Adipocyte (in vitro differentiated cells): ENCODE measurements around the gene PLEKHO1.

Source experiments
- DNase-seq: peaks from one replicate; pipeline ENCODE4 v3.0.0-alpha.2; 2015; ENCODE audit warnings: low read depth
- H3K27me3 ChIP-seq: replicated peaks from 2 replicates; pipeline ENCODE4 v1.7.0; 2013; ENCODE audit warnings: mild to moderate bottlenecking, low read length, moderate library complexity; ENCODE audit not compliant: control insufficient read depth, insufficient read depth
- H3K36me3 ChIP-seq: 2 replicates; pipeline ENCODE4 v1.7.0; 2013; ENCODE audit warnings: low read length, mild to moderate bottlenecking, moderate library complexity; ENCODE audit not compliant: control insufficient read depth, insufficient read depth, severe bottlenecking
- H3K4me1 ChIP-seq: 2 replicates; pipeline ENCODE4 v1.7.0; 2013; ENCODE audit warnings: mild to moderate bottlenecking, low read length, moderate library complexity; ENCODE audit not compliant: control insufficient read depth, insufficient read depth
- H3K4me3 ChIP-seq: 2 replicates; pipeline ENCODE4 v1.7.0; 2013; ENCODE audit warnings: mild to moderate bottlenecking, low read length, moderate library complexity
- H3K9ac ChIP-seq: 2 replicates; pipeline ENCODE4 v1.7.0; 2013; ENCODE audit warnings: mild to moderate bottlenecking, low read length, moderate library complexity
- H3K9me3 ChIP-seq: 2 replicates; pipeline ENCODE4 v1.7.0; 2013; ENCODE audit warnings: mild to moderate bottlenecking, low read length, moderate library complexity; ENCODE audit not compliant: control insufficient read depth

PLEKHO1 gene, protein sequence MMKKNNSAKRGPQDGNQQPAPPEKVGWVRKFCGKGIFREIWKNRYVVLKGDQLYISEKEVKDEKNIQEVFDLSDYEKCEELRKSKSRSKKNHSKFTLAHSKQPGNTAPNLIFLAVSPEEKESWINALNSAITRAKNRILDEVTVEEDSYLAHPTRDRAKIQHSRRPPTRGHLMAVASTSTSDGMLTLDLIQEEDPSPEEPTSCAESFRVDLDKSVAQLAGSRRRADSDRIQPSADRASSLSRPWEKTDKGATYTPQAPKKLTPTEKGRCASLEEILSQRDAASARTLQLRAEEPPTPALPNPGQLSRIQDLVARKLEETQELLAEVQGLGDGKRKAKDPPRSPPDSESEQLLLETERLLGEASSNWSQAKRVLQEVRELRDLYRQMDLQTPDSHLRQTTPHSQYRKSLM

DNA sequence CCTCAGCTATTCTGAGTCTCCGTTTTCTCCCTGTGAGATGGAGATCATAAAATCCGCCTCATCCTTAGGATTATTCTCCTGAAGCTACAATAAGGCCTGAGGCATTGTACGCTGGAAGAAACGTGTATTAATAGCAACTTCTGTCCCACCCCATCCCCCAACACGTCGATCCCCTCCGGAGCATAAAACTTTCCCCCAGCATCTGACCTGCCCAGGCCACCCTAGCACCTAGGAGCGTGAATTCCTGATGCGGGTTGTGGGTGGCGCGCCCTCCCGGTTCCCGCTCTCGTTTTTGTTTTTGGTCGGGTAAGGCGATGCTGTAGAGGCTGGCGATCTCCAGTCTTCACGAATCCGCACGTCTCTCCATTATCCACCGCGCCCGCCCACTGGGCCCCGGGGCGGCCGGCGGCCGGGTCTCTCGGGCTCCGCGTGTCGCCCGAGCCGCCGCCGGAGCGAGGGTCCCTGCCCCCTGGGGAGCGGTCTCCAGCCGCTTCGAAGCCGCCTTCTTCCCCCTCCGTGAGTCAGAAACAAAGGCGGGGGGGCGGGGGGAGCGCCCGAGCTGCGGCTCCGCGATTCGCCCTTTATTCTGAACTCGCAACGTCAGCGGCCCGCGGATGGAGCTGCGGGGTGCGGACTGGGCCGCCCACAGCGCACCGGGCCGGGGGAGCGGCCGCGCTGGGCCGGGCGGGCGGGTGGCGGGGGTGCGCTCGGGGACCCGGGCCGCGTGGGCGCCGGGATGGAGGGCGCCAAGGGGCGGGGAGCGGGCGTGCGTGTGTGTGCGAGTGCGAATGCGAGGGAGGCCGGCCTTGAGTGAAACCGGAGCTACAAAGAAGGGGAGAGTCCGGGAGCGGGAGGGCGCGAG is at the start of gene PLEKHO1:
Gene PLEKHO1, plus strand, starts transcription at position 646 of the 862 bp plus-strand sequence. CDS start 342 bp downstream, outside the sequence.
- H3K36me3 ChIP-seq = peaks cover 11% of the 10 kb centered on the region
- peak within 1 kb of the TSS; percentile 88 for H3K9ac ChIP-seq
- H3K9me3 ChIP-seq = no peaks in the 10 kb centered on the region
- no peaks in the 10 kb centered on the region for H3K27me3 ChIP-seq
- peak within 1 kb of the TSS; percentile 85 for H3K4me3 ChIP-seq
- DNase-seq = peak; percentile 93
- peaks cover 37% of the 10 kb centered on the region for H3K4me1 ChIP-seq

DNA sequence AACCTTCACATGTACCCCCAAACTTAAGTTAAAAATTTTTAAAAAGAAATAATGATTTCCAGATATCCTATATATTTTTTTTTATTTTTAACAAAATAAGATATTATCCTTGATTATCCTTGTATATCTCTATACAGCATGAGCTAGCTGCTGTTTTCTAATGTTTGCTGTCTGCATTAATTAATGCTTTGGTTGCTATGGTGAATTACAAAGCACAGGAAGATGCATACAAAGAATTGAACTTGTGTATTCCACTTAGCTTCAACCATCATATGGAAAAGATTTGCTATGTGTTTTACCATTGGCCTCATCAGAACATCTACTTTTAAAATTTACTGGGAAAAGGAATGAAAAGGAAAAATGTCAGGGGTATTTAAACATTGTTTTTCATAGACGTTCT is 46.7 kb upstream of the PLEKHO1 start:
- DNase-seq = no peak
- no peak overlapping the region for H3K9ac ChIP-seq
- H3K4me1 ChIP-seq = no peaks in the 10 kb centered on the region
- no peaks in the 10 kb centered on the region for H3K27me3 ChIP-seq
- peaks cover 33% of the 10 kb centered on the region for H3K36me3 ChIP-seq
- H3K4me3 ChIP-seq = no peak overlapping the region
- no peaks in the 10 kb centered on the region for H3K9me3 ChIP-seq

DNA sequence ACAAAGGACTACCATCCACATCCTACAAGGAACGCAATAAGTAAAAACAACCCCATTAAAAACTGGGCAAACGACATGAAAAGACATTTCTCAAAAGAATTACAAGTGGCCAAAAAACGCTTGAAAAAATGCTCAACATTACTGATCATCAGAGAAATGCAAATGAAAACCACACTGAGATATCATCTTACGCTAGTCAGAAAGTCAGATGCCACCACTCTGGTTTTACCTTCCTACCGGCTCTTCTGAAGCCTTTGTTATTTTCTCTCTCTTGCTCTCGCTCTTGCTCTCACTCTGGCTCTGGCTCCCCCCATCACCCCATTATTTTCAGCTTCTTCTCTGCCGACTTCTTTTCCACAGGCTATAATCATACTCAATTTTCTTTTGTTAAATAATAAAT is 43.4 kb upstream of the PLEKHO1 start:
- Histone ChIP-seq H3K4me3 (no peak overlapping the region), H3K9ac (no peak overlapping the region), H3K36me3 (peaks cover 23% of the 10 kb centered on the region), H3K4me1 (no peaks in the 10 kb centered on the region), H3K27me3 (no peaks in the 10 kb centered on the region), H3K9me3 (no peaks in the 10 kb centered on the region)
- peak; percentile 7 for DNase-seq

DNA sequence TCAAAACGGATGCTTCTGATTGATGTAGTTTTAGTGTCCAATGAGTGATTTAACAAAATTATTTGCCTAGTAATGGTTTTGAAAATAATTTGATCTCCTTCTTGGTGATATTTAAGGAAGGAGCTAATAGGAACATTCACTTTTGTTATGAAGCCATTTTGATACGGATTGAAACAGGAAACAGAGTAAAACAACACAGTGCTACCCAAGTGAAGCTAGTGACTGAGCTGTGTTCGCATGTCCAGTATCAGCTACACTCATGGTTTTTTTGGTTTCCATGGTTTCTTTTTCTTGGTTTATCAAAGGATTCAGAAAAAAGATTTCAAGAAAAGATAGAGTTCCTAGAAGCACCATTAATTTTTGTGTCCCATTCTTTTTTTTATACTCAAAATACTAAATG is 40.1 kb upstream of the PLEKHO1 start:
- Histone ChIP-seq H3K36me3 (peaks cover 35% of the 10 kb centered on the region), H3K9me3 (no peaks in the 10 kb centered on the region), H3K4me3 (no peak overlapping the region), H3K4me1 (no peaks in the 10 kb centered on the region), H3K27me3 (no peaks in the 10 kb centered on the region), H3K9ac (no peak overlapping the region)
- DNase-seq = no peak

DNA sequence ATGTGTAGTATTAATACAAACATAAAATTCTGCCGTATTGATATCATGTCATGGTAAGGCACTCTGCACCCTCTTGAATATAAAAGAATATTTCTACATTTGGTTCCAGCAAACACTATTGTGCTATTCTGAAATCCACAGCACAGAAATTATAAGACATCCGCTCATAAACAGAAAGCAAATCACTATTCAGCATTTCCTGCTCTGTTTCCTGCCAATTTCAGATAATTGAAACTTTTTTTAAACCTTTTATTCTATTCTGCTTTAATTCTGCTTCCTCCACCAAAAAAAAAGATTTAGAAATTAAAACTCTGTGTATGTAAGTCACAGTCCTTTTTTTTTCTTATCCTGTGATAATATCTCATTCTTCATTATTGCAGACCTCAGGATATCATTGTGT is 39.6 kb upstream of the PLEKHO1 start:
- peaks cover 4% of the 10 kb centered on the region for H3K9me3 ChIP-seq
- H3K4me1 ChIP-seq = no peaks in the 10 kb centered on the region
- no peak overlapping the region for H3K9ac ChIP-seq
- H3K27me3 ChIP-seq = no peaks in the 10 kb centered on the region
- H3K36me3 ChIP-seq = peaks cover 30% of the 10 kb centered on the region
- no peak for DNase-seq
- no peak overlapping the region for H3K4me3 ChIP-seq

DNA sequence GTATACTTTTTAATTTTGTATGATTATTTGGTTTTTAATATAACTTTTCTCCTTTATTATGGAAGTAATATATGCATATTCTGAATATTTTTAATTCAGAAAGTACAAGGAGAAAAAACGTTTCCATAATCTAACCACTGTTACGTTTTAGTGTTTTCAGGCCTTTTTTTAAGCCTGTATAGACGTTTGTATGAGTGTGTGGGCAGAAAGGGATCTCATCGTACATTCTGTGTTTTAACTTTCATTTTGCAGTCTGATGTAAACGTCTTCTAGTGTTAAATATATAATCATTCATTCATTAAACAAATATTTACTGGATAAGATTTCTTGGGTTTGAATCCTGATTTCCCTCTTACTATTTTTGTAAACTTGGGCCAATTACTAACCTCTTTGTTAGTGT is 38.0 kb upstream of the PLEKHO1 start:
- Histone ChIP-seq H3K9ac (no peak overlapping the region), H3K4me3 (no peak overlapping the region), H3K36me3 (peaks cover 30% of the 10 kb centered on the region), H3K27me3 (no peaks in the 10 kb centered on the region), H3K9me3 (peaks cover 7% of the 10 kb centered on the region), H3K4me1 (no peaks in the 10 kb centered on the region)
- DNase-seq = no peak

DNA sequence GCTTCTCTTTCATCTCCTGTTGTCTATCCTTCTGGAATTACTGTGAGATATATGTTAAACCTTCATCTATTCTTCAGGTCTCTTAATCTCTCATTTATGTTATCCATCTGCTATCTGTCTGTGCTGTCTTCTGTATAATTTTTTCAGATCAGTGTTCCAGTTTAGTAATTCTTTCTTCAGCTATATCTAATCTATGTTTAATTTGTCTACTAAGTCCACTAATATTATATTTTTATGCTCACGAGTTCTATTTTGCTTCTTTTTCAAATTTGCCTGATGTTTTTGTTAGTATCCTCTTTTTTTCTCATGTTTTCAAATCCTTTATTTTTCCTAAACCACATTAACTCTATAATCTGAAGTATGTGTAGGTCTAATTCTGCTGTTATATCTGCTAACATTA is 34.6 kb upstream of the PLEKHO1 start:
- Histone ChIP-seq H3K36me3 (peaks cover 30% of the 10 kb centered on the region), H3K4me3 (no peak overlapping the region), H3K27me3 (no peaks in the 10 kb centered on the region), H3K9ac (no peak overlapping the region), H3K9me3 (peaks cover 7% of the 10 kb centered on the region), H3K4me1 (no peaks in the 10 kb centered on the region)
- DNase-seq = no peak

DNA sequence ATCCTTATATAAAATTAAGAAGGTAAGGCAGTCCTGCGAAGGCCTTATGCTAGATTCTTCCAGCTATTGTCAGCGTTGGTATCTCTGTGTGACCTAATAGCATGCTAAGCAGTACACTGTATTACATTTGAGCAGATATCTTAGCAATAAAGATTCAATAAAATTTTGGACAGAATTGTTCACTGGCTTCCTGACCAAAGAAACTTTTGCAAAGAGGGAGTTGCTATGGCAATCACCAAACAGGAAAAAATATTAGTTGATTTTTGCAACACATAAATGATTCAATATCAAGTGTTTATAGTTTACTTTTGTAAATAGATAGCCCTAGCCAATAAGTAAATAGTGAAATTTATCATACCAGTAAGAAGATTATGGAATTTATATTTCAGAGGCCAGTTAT is 31.0 kb upstream of the PLEKHO1 start:
- peaks cover 7% of the 10 kb centered on the region for H3K9me3 ChIP-seq
- no peak overlapping the region for H3K9ac ChIP-seq
- H3K36me3 ChIP-seq = peaks cover 12% of the 10 kb centered on the region
- H3K4me1 ChIP-seq = no peaks in the 10 kb centered on the region
- no peaks in the 10 kb centered on the region for H3K27me3 ChIP-seq
- DNase-seq = no peak
- H3K4me3 ChIP-seq = no peak overlapping the region

DNA sequence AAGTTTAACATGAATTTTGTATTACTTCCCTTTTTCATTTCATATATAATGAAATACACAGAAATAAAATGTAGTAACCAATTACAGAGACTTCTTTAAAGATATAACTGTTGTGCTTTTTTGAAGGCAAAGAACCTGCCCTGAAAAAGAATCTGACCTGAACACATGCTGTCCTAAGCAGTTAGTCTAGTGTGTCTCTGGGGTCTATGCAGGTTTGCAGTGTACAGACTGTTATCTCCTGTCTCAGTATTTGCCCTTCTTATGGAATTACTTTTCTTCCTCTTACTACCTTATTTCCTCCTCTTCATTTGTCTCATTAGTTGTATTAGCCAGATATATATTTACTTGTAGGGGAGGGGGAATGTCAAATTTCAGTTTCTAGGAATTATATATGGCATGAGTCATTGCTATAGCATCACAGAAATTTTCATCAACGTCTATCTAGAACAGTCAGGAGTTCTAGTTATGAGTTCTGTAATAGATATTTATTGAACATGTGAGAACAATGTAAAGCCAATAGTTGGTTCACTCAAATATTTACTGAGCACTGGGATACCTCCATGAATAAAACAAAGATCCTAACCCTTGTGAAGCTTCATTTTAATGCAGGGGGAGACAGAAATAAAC is 28.4 kb upstream of the PLEKHO1 start:
- DNase-seq = peak; percentile 5
- H3K4me3 ChIP-seq = no peak overlapping the region
- H3K36me3 ChIP-seq = peaks cover 7% of the 10 kb centered on the region
- H3K27me3 ChIP-seq = no peaks in the 10 kb centered on the region
- no peaks in the 10 kb centered on the region for H3K9me3 ChIP-seq
- H3K9ac ChIP-seq = no peak overlapping the region
- H3K4me1 ChIP-seq = no peaks in the 10 kb centered on the region

DNA sequence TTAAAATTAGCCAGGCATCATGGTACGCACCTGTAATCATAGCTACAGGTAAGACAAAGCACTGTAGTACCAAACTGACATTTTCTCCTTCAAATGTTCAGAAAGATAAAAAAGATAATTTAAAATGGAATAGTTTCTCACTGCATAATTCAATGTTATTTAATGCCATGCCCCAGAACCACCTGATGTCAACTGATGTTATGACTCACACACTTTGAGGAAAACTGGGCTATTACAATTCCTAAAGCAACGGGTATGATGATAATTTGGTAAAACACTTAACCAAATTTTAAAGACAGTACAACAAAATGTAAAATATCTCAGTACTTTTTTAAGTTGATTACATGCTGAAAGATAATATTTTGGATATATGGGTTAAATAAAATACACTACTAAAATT is 22.9 kb upstream of the PLEKHO1 start:
- Histone ChIP-seq H3K4me1 (no peaks in the 10 kb centered on the region), H3K9ac (no peak overlapping the region), H3K27me3 (no peaks in the 10 kb centered on the region), H3K36me3 (no peaks in the 10 kb centered on the region), H3K9me3 (no peaks in the 10 kb centered on the region), H3K4me3 (no peak overlapping the region)
- no peak for DNase-seq

DNA sequence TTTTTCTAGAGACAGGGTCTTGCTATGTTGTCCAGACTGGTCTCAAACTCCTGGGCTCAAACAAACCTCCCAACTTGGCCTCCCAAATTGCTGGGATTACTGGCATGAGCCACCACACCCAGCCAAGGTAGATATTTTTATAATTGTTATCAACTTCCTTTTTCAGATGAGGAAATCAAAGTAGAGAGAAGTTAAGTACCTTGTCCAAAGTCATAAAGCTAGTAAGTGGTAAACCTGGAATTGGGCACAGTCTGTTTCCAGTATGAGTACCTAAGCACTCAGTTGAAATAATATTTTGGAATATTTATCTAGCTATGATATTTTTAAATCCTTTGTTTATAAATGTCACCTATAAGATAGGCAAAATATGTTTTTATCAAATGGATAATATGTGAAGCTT is 22.3 kb upstream of the PLEKHO1 start:
- H3K4me1 ChIP-seq = no peaks in the 10 kb centered on the region
- H3K36me3 ChIP-seq = peaks cover 3% of the 10 kb centered on the region
- no peak for DNase-seq
- no peak overlapping the region for H3K4me3 ChIP-seq
- no peak overlapping the region for H3K9ac ChIP-seq
- H3K27me3 ChIP-seq = no peaks in the 10 kb centered on the region
- no peaks in the 10 kb centered on the region for H3K9me3 ChIP-seq
